Measurements from ENCODE around the gene CHRNA5.

The CHRNA5 gene

GRCh38 chr15:78630886-78631633, 65.7 kb downstream of the CHRNA5 start:
- no peak overlapping the region for H3K4me3 ChIP-seq (ENCODE audit: low read length)
- DNase-seq (ENCODE audit: low read depth, low spot score): no peak

- DNase-seq (ENCODE audit: low read depth, low spot score): no peak
- H3K4me3 ChIP-seq (ENCODE audit: low read length): no peak overlapping the region
Measured at GRCh38 chr15:78633348-78633747, 68.0 kb downstream of the CHRNA5 start.

GRCh38 chr15:78634210-78635145, 69.2 kb downstream of the CHRNA5 start:
- H3K4me3 ChIP-seq (ENCODE audit: low read length): no peak overlapping the region
- no peak for DNase-seq (ENCODE audit: low read depth, low spot score)

- no peak for DNase-seq (ENCODE audit: low read depth, low spot score)
- H3K4me3 ChIP-seq (ENCODE audit: low read length): no peak overlapping the region
Measured at GRCh38 chr15:78635346-78635745, 70.0 kb downstream of the CHRNA5 start.

- no peak for DNase-seq (ENCODE audit: low read depth, low spot score)
- H3K4me3 ChIP-seq (ENCODE audit: low read length): no peak overlapping the region
Measured at GRCh38 chr15:78636378-78636859, 71.1 kb downstream of the CHRNA5 start.

GRCh38 chr15:78637776-78638435, 72.6 kb downstream of the CHRNA5 start:
- no peak for DNase-seq (ENCODE audit: low read depth, low spot score)

GRCh38 chr15:78638658-78639314, 73.5 kb downstream of the CHRNA5 start:
- no peak overlapping the region for H3K4me3 ChIP-seq (ENCODE audit: low read length)
- DNase-seq (ENCODE audit: low read depth, low spot score): peak; percentile 33

More at GRCh38 chr15:78637776-78638435, 72.6 kb downstream of the CHRNA5 start:
- no peak overlapping the region for H3K4me3 ChIP-seq (ENCODE audit: low read length)

GRCh38 chr15:78640527-78641101, 75.3 kb downstream of the CHRNA5 start:
- H3K4me3 ChIP-seq (ENCODE audit: low read length): no peak overlapping the region
- no peak for DNase-seq (ENCODE audit: low read depth, low spot score)

GRCh38 chr15:78641102-78641748, 75.9 kb downstream of the CHRNA5 start, which contains the start of gene CHRNB4:
Gene CHRNB4, minus strand, starts transcription at chr15:78641210. Its CDS starts 77 bp downstream, at chr15:78641133.
- no peak within 1 kb of the TSS for H3K4me3 ChIP-seq (ENCODE audit: low read length)
- DNase-seq (ENCODE audit: low read depth, low spot score): no peak

GRCh38 chr15:78641749-78642275, 76.5 kb downstream of the CHRNA5 start:
- no peak for DNase-seq (ENCODE audit: low read depth, low spot score)
- H3K4me3 ChIP-seq (ENCODE audit: low read length): no peak overlapping the region

GRCh38 chr15:78642331-78642730, 77.0 kb downstream of the CHRNA5 start:
- DNase-seq (ENCODE audit: low read depth, low spot score): no peak
- no peak overlapping the region for H3K4me3 ChIP-seq (ENCODE audit: low read length)

Data from Jurkat, Clone E6-1 (cell line).